Spleen (tissue), 7 donors: ENCODE data around the gene GABRA1.

Source experiments
- POLR2A ChIP-seq, 3 donors: fragments of 450-650 bp; IDR thresholded peaks; one replicate each; pipeline ENCODE4 v1.5.1; 2017; ENCODE audit warnings: antibody characterized with exemption in 3 of 3, mild to moderate bottlenecking in 1 of 3
- POLR2AphosphoS5 ChIP-seq, 3 donors: sonication (generic); formaldehyde crosslinking; IDR thresholded peaks; one replicate each; pipeline ENCODE4 v1.5.1; 2017; ENCODE audit warnings: antibody characterized with exemption in 3 of 3
- TF ChIP-seq, protein P1 (sequence below), 11 experiments: fragments of 200-600 bp in 7 of 11; fragments of 450-650 bp in 4 of 11; sonication (generic) in 4 of 11; IDR thresholded peaks in 8 of 11; conservative IDR thresholded peaks in 3 of 11; 1 replicate in 7 of 11; 2 replicates in 4 of 11; pipeline versions ENCODE4 v1.4.0 to v1.8.0; 2016 to 2021; ENCODE audit warnings: antibody characterized with exemption in 11 of 11, inconsistent platforms in 4 of 11, mild to moderate bottlenecking in 1 of 11
- donor health status: DM: no; HTN: no; CAD: no; lungs with moderate emphysema.
- donor health status: DM: no; HTN: no; CAD: no.
- donor health status: DM: no; HTN: no; CAD: no.

DNA sequence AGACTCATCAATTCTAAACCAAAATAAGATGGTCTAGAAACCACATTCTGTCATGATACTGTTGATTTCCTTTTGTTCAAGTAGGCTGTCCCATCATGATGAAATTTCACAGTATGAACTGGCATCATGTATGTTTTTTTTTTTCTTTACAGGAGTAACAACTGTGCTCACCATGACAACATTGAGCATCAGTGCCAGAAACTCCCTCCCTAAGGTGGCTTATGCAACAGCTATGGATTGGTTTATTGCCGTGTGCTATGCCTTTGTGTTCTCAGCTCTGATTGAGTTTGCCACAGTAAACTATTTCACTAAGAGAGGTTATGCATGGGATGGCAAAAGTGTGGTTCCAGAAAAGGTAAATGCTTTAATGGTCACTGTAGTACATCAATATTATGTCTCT is 47.6 kb downstream of the GABRA1 start:
- no peak for TF ChIP-seq POLR2A (IDR thresholded peaks at IDR 0.05)
- TF ChIP-seq, protein P1, sequence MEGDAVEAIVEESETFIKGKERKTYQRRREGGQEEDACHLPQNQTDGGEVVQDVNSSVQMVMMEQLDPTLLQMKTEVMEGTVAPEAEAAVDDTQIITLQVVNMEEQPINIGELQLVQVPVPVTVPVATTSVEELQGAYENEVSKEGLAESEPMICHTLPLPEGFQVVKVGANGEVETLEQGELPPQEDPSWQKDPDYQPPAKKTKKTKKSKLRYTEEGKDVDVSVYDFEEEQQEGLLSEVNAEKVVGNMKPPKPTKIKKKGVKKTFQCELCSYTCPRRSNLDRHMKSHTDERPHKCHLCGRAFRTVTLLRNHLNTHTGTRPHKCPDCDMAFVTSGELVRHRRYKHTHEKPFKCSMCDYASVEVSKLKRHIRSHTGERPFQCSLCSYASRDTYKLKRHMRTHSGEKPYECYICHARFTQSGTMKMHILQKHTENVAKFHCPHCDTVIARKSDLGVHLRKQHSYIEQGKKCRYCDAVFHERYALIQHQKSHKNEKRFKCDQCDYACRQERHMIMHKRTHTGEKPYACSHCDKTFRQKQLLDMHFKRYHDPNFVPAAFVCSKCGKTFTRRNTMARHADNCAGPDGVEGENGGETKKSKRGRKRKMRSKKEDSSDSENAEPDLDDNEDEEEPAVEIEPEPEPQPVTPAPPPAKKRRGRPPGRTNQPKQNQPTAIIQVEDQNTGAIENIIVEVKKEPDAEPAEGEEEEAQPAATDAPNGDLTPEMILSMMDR (IDR thresholded peaks at IDR 0.05 in 8 of 11, conservative IDR thresholded peaks at IDR 0.05 in 3 of 11) = no peak
- TF ChIP-seq POLR2AphosphoS5 (IDR thresholded peaks at IDR 0.05) = no peak
